ENCODE results near the gene FOXK2. TPM values are rescaled to one million over a fixed set of nuclear protein-coding genes. Genes with fewer than 3 reads are reported as not detected.
A peak's percentile ranks its signal among the peaks of the same experiment; 100 is the strongest.

Gene FOXK2
- total RNA-seq, 6 donors from 2014 or later: 50.8 to 92.7 (median 58.9) TPM

DNA sequence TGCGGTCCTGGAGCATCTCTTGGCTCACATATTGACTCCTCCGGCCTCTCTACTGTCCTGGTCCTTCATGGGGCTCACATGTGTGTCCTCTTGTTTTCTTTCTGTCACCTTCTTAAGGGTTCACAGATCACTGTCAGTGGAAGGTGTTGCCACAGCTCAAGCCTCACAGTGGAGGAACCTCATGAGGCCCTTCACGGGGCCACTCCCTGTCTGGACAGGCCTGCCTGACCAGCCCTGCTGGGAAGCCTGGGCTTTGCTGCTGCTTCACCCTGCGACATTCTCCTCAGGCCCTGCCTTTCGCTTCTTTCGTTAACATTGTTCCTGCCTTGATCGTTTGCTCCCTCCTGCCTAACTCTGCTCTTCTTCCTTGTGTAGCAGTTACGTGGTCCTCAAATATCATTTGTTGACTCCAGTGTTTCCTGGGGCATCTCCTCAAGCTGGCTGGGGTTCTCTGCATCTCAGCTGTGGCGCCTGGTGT, 72.8 kb downstream of the FOXK2 start:
- Histone ChIP-seq H3K4me1 (peaks cover 31 to 49% (median 40%) of the 10 kb centered on the region in 4 donors), H3K36me3 (peaks cover 3 to 33% (median 21%) of the 10 kb centered on the region in 4 donors), H3K27me3 (no peaks in the 10 kb centered on the region), H3K9me3 (no peaks in the 10 kb centered on the region), H3K4me3 (peak overlapping the region in 3 of 4 donors; percentile 51 to 61 (median 55)), H3K27ac (peak overlapping the region; percentile 85 to 95 (median 92))
- ATAC-seq (ENCODE audit: low FRiP score in 2 of 2) (peak; percentile 54 to 78), DNase-seq (peak in 1 of 2 donors; percentile 91)
- WGBS, 2 donors: 25 to 39% methylated on average over 9 of the region's 9 CpGs
- TF ChIP-seq POLR2A (IDR thresholded peaks at IDR 0.05): peak in 1 of 4 donors; percentile 46
- peak in 1 of 2 donors; percentile 36 for TF ChIP-seq POLR2AphosphoS5 (IDR thresholded peaks at IDR 0.05)
- TF ChIP-seq CTCF (IDR thresholded peaks at IDR 0.05): no peak

DNA sequence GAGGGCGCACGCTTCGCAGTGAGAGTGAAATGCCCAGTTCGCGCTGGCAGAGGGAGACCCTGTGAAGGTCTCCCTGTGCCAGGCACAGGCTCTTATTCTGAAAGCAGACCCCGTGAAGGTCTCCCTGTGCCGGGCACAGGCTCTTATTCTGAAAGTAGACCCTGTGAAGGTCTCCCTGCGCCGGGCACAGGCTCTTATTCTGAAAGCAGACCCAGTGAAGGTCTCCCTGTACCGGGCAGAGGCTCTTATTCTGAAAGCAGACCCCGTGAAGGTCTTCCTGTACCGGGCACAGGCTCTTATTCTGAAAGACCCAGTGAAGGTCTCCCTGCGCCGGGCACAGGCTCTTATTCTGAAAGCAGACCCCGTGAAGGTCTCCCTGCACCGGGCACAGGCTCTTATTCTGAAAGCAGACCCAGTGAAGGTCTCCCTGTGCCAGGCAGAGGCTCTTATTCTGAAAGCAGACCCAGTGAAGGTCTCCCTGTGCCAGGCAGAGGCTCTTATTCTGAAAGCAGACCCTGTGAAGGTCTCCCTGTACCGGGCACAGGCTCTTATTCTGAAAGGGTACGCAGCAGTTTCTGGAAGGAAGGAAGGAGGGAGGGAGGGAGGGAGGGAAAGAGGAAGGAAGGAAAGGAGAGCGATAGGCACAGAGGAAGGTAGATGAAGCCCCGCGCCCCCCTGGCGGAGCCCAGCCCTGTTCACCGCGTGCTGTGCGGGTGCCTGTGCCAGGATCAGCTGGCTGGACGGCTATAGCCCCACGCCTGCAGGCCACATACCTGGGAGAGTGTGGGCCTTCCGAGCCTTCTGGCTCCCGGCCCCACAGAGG, 73.4 kb downstream of the FOXK2 start:
- H3K9me3 ChIP-seq: no peaks in the 10 kb centered on the region
- peak overlapping the region; percentile 85 to 95 (median 92) for H3K27ac ChIP-seq
- ATAC-seq (ENCODE audit: low FRiP score in 2 of 2): peak; percentile 60 to 66
- TF ChIP-seq POLR2AphosphoS5 (IDR thresholded peaks at IDR 0.05): peak in 1 of 2 donors; percentile 8
- TF ChIP-seq POLR2A (IDR thresholded peaks at IDR 0.05): no peak
- no peak for TF ChIP-seq EP300 (IDR thresholded peaks at IDR 0.05)
- H3K4me1 ChIP-seq: peaks cover 31 to 49% (median 40%) of the 10 kb centered on the region in 4 donors
- peaks cover 3 to 29% (median 17%) of the 10 kb centered on the region in 4 donors for H3K36me3 ChIP-seq
- 7% methylated on average over 19 to 29 of the region's 29 CpGs for WGBS, 2 donors
- peak; percentile 86 to 89 for DNase-seq
- H3K27me3 ChIP-seq: no peaks in the 10 kb centered on the region
- peak overlapping the region; percentile 23 to 61 (median 53) for H3K4me3 ChIP-seq

DNA sequence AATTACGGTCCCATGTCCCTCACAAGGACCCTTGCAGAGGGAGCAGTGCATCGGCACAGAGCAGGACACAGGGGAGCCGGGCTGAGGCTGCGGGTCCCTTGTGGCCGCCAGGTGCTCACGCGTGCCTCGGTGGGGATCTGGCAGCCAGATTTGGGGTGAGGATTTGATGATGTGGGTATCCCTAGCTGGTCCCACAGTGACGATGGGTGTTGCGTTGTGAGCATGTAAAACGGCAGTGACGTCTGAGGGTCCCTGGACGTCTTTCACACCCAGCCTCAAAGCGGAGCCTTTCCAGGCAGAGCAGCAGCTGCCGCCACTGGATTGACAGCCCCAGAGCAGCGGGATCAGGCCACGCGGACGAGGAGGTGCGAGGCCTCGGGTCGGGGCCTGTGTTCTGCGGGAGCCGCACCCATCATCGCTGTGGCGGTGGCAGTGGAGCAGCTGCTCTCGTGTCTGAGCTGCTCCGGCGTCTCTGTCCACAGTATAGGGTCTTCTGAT, 74.1 kb downstream of the FOXK2 start:
- Histone ChIP-seq H3K36me3 (peaks cover 3 to 33% (median 16%) of the 10 kb centered on the region in 4 donors), H3K9me3 (no peaks in the 10 kb centered on the region), H3K4me1 (peaks cover 31 to 50% (median 40%) of the 10 kb centered on the region in 4 donors), H3K27ac (peak overlapping the region; percentile 85 to 95 (median 92)), H3K4me3 (peak overlapping the region; percentile 23 to 61 (median 53)), H3K27me3 (no peaks in the 10 kb centered on the region)
- WGBS, 2 donors: 47 to 49% methylated on average over 12 to 29 of the region's 29 CpGs
- ATAC-seq (ENCODE audit: low FRiP score in 2 of 2): peak in 1 of 2 donors; percentile 1
- no peak for TF ChIP-seq EP300 (IDR thresholded peaks at IDR 0.05)
- no peak for TF ChIP-seq POLR2AphosphoS5 (IDR thresholded peaks at IDR 0.05)
- peak in 2 of 6 experiments; percentile 2 to 11 for TF ChIP-seq CTCF (IDR thresholded peaks at IDR 0.05)
- DNase-seq: peak in 1 of 2 donors; percentile 82

GRCh38 chr17:82594571-82594970, 75.0 kb downstream of the FOXK2 start:
- DNase-seq: no peak
- peaks cover 31 to 53% (median 39%) of the 10 kb centered on the region in 4 donors for H3K4me1 ChIP-seq

More at GRCh38 chr17:82594571-82594970, 75.0 kb downstream of the FOXK2 start:
- Histone ChIP-seq H3K9me3 (no peaks in the 10 kb centered on the region), H3K36me3 (peaks cover 3 to 40% (median 22%) of the 10 kb centered on the region in 4 donors), H3K27me3 (no peaks in the 10 kb centered on the region), H3K27ac (no peak overlapping the region), H3K4me3 (no peak overlapping the region)
- no peak for TF ChIP-seq POLR2A (IDR thresholded peaks at IDR 0.05)
- no peak for TF ChIP-seq CTCF (IDR thresholded peaks at IDR 0.05)
- no peak for TF ChIP-seq POLR2AphosphoS5 (IDR thresholded peaks at IDR 0.05)
- no peak for TF ChIP-seq EP300 (IDR thresholded peaks at IDR 0.05)
- WGBS, 2 donors: 92 to 98% methylated on average over 11 of the region's 11 CpGs
- ATAC-seq (ENCODE audit: low FRiP score in 2 of 2): no peak

Measured in upper lobe of left lung (tissue), 6 donors.